HG02642 (cell line): ENCODE data around the gene NT5C3B.
"Not testable (repeated sequence)": the region's sequence is repeated elsewhere in the genome, so short reads cannot be mapped to it uniquely, and the experiment has no call there.

Source experiments
- ATAC-seq: cut with Tn5 transposase; IDR thresholded peaks from one replicate; pipeline ENCODE4 v1.9.1; 2021; ENCODE audit warnings: mild to moderate bottlenecking; ENCODE audit not compliant: unreplicated experiment, poor library complexity

NT5C3B gene

DNA sequence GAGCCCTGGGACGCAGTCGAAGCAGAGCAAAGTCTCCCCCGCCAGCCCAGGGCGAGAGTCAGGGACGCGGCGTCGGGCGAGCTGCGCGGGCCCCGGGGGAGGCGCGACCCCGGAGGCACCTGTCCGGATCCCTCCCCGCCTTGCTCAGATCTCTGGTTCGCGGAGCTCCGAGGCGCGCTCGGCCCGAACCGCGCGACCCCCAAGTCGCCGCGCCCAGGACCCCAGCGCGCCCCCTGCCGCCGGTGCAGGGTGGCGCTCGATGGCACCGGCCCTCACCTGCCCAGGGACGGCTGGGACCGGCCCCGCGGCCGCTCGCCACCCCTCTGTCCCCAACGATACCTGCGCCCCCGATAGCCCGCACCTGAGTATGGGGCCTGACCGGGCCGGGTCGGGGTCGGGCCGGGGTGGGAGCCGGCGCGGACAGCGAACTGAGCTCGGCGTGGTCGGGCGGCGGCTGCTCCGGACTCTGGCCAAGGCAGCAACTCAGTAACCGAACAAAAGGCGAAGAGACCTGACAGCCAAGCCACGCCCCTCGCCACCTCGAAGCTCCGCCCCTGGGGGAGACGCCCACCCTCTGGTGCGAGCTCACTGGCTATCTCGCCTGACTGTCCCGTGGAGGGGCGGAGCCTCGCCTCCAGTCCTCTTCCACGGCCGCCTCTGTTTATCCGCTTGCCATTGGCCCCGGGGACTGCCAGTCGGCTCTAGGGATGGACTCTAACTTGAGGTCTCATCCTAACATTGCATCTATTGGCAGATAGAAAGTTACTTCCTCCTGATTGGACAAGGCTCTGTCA lies 49.6 kb downstream of the NT5C3B start, which contains the start of gene JUP:
JUP (minus strand) TSS at position 485 of the 794 bp plus-strand sequence. CDS start 14,857 bp downstream, outside the sequence.
- ATAC-seq, result peak; percentile 75

DNA sequence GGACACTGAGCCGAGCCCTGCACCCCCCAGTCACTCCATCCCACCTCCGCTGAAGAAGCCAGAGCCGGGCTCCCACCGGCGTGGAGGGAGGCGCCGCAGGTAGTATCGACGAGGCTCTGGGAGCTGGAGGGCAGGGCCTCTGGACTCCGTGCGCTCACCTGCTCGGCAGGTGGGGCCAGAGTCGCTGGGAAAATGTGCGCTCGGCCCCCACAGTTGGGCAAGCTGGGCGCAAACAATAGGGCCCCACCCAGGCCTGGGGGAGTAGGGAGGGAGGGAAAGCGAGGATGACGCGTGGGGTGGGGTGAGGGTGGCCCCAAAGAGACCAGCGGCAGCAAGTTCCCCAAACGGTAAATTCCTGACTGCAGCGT lies 50.2 kb downstream of the NT5C3B start:
- ATAC-seq, result no peak

- no peak for ATAC-seq
Measured at GRCh38 chr17:41785091-41785858, 50.8 kb downstream of the NT5C3B start.

- ATAC-seq, result no peak
Measured at GRCh38 chr17:41784207-41784744, 51.8 kb downstream of the NT5C3B start.

GRCh38 chr17:41782142-41782541 lies 53.9 kb downstream of the NT5C3B start:
- no peak for ATAC-seq

GRCh38 chr17:41781404-41782110 lies 54.5 kb downstream of the NT5C3B start:
- no peak for ATAC-seq

DNA sequence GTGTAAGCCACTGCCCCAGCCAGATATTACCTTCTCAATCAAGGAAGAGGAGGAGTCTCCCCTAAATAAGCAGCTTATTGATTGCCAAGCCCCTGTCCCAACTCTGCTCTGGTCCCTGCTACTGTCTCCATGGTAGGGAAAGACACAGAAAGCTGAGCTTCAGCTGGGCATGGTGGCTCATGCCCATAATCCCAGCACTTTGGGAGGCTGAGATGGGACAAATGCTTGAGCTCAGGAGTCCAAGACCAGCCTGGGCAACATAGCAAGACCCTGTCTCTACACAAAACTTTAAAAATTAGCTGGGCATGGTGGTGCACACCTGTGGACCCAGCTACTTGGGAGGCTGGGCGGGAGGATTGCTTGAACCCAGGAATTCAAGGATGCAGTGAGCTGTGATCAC lies 56.1 kb downstream of the NT5C3B start:
- no peak for ATAC-seq

- ATAC-seq, result no peak
Measured at GRCh38 chr17:41777574-41778188, 58.4 kb downstream of the NT5C3B start.

DNA sequence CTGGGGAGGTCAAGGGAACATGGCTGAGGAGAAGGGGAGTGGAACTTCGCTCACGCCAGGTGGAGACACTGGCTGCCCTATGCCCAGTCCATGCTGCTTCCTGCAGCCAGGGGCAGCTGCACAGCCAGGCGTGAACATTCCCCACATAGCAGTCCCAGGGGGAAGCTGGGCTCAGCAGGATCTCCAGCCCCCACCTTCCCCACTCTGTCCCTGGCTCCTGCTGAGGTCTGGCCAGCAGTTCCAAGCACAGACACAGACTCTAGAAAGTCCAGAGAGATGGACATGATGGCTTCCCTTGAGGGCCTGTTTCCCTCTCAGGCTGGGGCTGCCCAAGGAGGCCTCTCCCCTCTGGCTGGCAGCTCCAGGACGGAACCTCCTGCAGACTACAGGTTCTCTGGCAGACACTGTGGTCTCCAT lies 58.9 kb downstream of the NT5C3B start:
- ATAC-seq, result no peak

GRCh38 chr17:41776262-41776900 lies 59.7 kb downstream of the NT5C3B start:
- ATAC-seq, result not testable (repeated sequence)

- no peak for ATAC-seq
Measured at GRCh38 chr17:41775394-41776226, 60.4 kb downstream of the NT5C3B start.
